ENCODE data around the gene POU6F2.

- TF ChIP-seq REST (IDR thresholded peaks at IDR 0.05; ENCODE audit: low read depth), result no peak
- TF ChIP-seq, protein P1, sequence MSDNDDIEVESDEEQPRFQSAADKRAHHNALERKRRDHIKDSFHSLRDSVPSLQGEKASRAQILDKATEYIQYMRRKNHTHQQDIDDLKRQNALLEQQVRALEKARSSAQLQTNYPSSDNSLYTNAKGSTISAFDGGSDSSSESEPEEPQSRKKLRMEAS (IDR thresholded peaks at IDR 0.05), result no peak
- TF ChIP-seq TAF1 (IDR thresholded peaks at IDR 0.05; ENCODE audit: low read depth), result no peak
- no peak for TF ChIP-seq TCF12 (IDR thresholded peaks at IDR 0.05; ENCODE audit: low read depth)
- TF ChIP-seq, protein P2, sequence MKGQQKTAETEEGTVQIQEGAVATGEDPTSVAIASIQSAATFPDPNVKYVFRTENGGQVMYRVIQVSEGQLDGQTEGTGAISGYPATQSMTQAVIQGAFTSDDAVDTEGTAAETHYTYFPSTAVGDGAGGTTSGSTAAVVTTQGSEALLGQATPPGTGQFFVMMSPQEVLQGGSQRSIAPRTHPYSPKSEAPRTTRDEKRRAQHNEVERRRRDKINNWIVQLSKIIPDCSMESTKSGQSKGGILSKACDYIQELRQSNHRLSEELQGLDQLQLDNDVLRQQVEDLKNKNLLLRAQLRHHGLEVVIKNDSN (IDR thresholded peaks at IDR 0.05), result no peak
- TF ChIP-seq EP300 (IDR thresholded peaks at IDR 0.05; ENCODE audit: borderline replicate concordance), result no peak
- TF ChIP-seq EGR1 (IDR thresholded peaks at IDR 0.05), result no peak
- no peak for TF ChIP-seq YY1 (IDR thresholded peaks at IDR 0.05; ENCODE audit: low read depth)
- TF ChIP-seq NFIC (IDR thresholded peaks at IDR 0.05), result no peak
Observed at GRCh38 chr7:38975944-38976392, 1.7 kb upstream of the POU6F2 start.
